ENCODE data around the gene SLC35E2B.
A peak's percentile ranks its signal among the peaks of the same experiment; 100 is the strongest.
"Not testable (repeated sequence)": the region's sequence is repeated elsewhere in the genome, so short reads cannot be mapped to it uniquely, and the experiment has no call there.

Gene SLC35E2B

GRCh38 chr1:1638528-1638927 is 54.1 kb downstream of the SLC35E2B start:
- not testable (repeated sequence) for DNase-seq (ENCODE audit: low read depth)

- DNase-seq (ENCODE audit: low read depth): not testable (repeated sequence)
Measured at GRCh38 chr1:1637479-1637875, 55.1 kb downstream of the SLC35E2B start.

- not testable (repeated sequence) for DNase-seq (ENCODE audit: low read depth)
Measured at GRCh38 chr1:1636621-1637478, 55.7 kb downstream of the SLC35E2B start.

- not testable (repeated sequence) for DNase-seq (ENCODE audit: low read depth)
Measured at GRCh38 chr1:1634613-1635012, 58.0 kb downstream of the SLC35E2B start.

GRCh38 chr1:1633409-1633808 is 59.2 kb downstream of the SLC35E2B start:
- not testable (repeated sequence) for DNase-seq (ENCODE audit: low read depth)

- no peak for DNase-seq (ENCODE audit: low read depth)
Measured at GRCh38 chr1:1631782-1632420, 60.7 kb downstream of the SLC35E2B start, which contains the start of gene MMP23B. Gene MMP23B, plus strand, starts transcription at chr1:1632173. Its CDS starts 46 bp downstream, at chr1:1632219.

GRCh38 chr1:1630965-1631781 is 61.4 kb downstream of the SLC35E2B start:
- DNase-seq (ENCODE audit: low read depth): no peak

- peak; percentile 83 for DNase-seq (ENCODE audit: low read depth)
Measured at GRCh38 chr1:1630191-1630964, 62.2 kb downstream of the SLC35E2B start.

- no peak for DNase-seq (ENCODE audit: low read depth)
Measured at GRCh38 chr1:1629430-1630190, 63.0 kb downstream of the SLC35E2B start.

GRCh38 chr1:1628754-1629429 is 63.7 kb downstream of the SLC35E2B start:
- no peak for DNase-seq (ENCODE audit: low read depth)

GRCh38 chr1:1627829-1628753 is 64.5 kb downstream of the SLC35E2B start:
- DNase-seq (ENCODE audit: low read depth): no peak

GRCh38 chr1:1627261-1627828 is 65.2 kb downstream of the SLC35E2B start:
- DNase-seq (ENCODE audit: low read depth): no peak

GRCh38 chr1:1626207-1627141 is 66.1 kb downstream of the SLC35E2B start:
- DNase-seq (ENCODE audit: low read depth): no peak

- DNase-seq (ENCODE audit: low read depth): no peak
Measured at GRCh38 chr1:1625824-1626206, 66.8 kb downstream of the SLC35E2B start.

GRCh38 chr1:1625404-1625775 is 67.2 kb downstream of the SLC35E2B start:
- DNase-seq (ENCODE audit: low read depth): no peak

GRCh38 chr1:1624443-1625403 is 67.9 kb downstream of the SLC35E2B start:
- DNase-seq (ENCODE audit: low read depth): no peak
